Keratinocyte (primary cell): ENCODE measurements around the gene EIF1AY. TPM values are rescaled to one million over a fixed set of nuclear protein-coding genes. Genes with fewer than 3 reads are reported as not detected.

Experiments used
- DNase-seq: peaks from one replicate; pipeline ENCODE4 v3.0.0-alpha.2; 2011; ENCODE audit warnings: low read depth, missing footprints, low spot score
- FAIRE-seq: peaks from 2 replicates; lab custom pipeline; 2011; peaks lifted over from hg19 to GRCh38; lab: Jason Lieb, UNC
- H2AFZ ChIP-seq: 2 replicates; pipeline ENCODE4 v1.6.0; 2012; ENCODE audit warnings: low read length, control low read depth, inconsistent platforms; ENCODE audit not compliant: control insufficient read depth
- H3K27ac ChIP-seq: 2 replicates; pipeline ENCODE4 v1.5.1; 2011; ENCODE audit warnings: low read length; ENCODE audit not compliant: control insufficient read depth, insufficient read depth
- H3K27me3 ChIP-seq: 3 replicates; pipeline ENCODE4 v1.6.0; 2011; ENCODE audit warnings: low read length; ENCODE audit not compliant: control insufficient read depth, insufficient read depth; ENCODE audit errors: extremely low read depth
- H3K36me3 ChIP-seq, 2 experiments: 2 replicates in 1 of 2; 3 replicates in 1 of 2; pipeline ENCODE4 v1.5.1; 2011; ENCODE audit warnings: low read length in 2 of 2, mild to moderate bottlenecking in 1 of 2; ENCODE audit not compliant: control insufficient read depth in 2 of 2, insufficient read depth in 2 of 2; ENCODE audit errors: extremely low read depth in 1 of 2
- H3K4me1 ChIP-seq: 3 replicates; pipeline ENCODE4 v1.5.1; 2011; ENCODE audit warnings: low read length; ENCODE audit not compliant: control insufficient read depth, insufficient read depth; ENCODE audit errors: extremely low read depth
- H3K4me2 ChIP-seq: 3 replicates; pipeline ENCODE4 v1.6.0; 2011; ENCODE audit warnings: low read depth, low read length; ENCODE audit not compliant: control insufficient read depth, insufficient read depth; ENCODE audit errors: extremely low read depth
- H3K4me3 ChIP-seq, 3 experiments: fragments of 200-600 bp in 1 of 3; sonication (generic) in 1 of 3; 2 replicates in 2 of 3; 3 replicates in 1 of 3; pipeline ENCODE4 v1.5.1; 2011 to 2016; ENCODE audit warnings: low read length in 3 of 3, mild to moderate bottlenecking in 3 of 3, control low read depth in 2 of 3, inconsistent platforms in 1 of 3, low read depth in 1 of 3, mixed read lengths in 1 of 3, mixed run types in 1 of 3, moderate library complexity in 1 of 3; ENCODE audit not compliant: control insufficient read depth in 2 of 3, insufficient read depth in 2 of 3; ENCODE audit errors: extremely low read depth in 1 of 3
- H3K79me2 ChIP-seq: 2 replicates; pipeline ENCODE4 v1.6.0; 2012; ENCODE audit warnings: low read length; ENCODE audit not compliant: control insufficient read depth, insufficient read depth
- H3K9ac ChIP-seq: 3 replicates; pipeline ENCODE4 v1.6.0; 2011; ENCODE audit warnings: low read length; ENCODE audit not compliant: control insufficient read depth, insufficient read depth; ENCODE audit errors: extremely low read depth
- H3K9me1 ChIP-seq: 3 replicates; pipeline ENCODE4 v1.6.0; 2011; ENCODE audit warnings: low read length; ENCODE audit not compliant: control insufficient read depth, insufficient read depth; ENCODE audit errors: extremely low read depth
- H3K9me3 ChIP-seq: 2 replicates; pipeline ENCODE4 v1.5.1; 2012; ENCODE audit warnings: low read depth, low read length; ENCODE audit not compliant: control insufficient read depth
- H4K20me1 ChIP-seq: 3 replicates; pipeline ENCODE4 v1.6.0; 2011; ENCODE audit warnings: low read length; ENCODE audit not compliant: control insufficient read depth, insufficient read depth; ENCODE audit errors: extremely low read depth
- EZH2 ChIP-seq: IDR thresholded peaks from one replicate; pipeline ENCODE4 v1.6.1; 2012; ENCODE audit warnings: inconsistent platforms, mild to moderate bottlenecking, low read length, moderate library complexity
- dilution Hi-C: fragments of 300-500 bp; cut with MboI; formaldehyde crosslinking; loops from one replicate; pipeline ENCODE4 v1.7.0; 2020; ENCODE audit warnings: low sequenced_read_pairs; ENCODE audit not compliant: extremely low pct_ligation_motif_present
- polyA plus RNA-seq, 5 experiments: library from polyadenylated mRNA; depleted of rRNA in 3 of 5; stranded (reverse) in 3 of 5; stranded (forward) in 1 of 5; unstranded in 1 of 5; fragments of >200 nt; gene quantifications; 1 replicate in 1 of 5; 2 replicates in 3 of 5; 3 replicates in 1 of 5; pipeline versions ENCODE4 v1.2.1 to v1.2.3, GENCODE V29; 2011 to 2012; ENCODE audit warnings: missing spikeins in 2 of 5, low read depth in 1 of 5, low replicate concordance in 1 of 5
- TF ChIP-seq, protein P1 (sequence below), 3 experiments: IDR thresholded peaks in 1 of 3; conservative IDR thresholded peaks in 1 of 3; optimal IDR thresholded peaks in 1 of 3; 2 replicates in 2 of 3; 3 replicates in 1 of 3; pipeline versions ENCODE3 to v1.5.1; 2011; ENCODE audit warnings: low read length in 3 of 3, mild to moderate bottlenecking in 3 of 3, moderate library complexity in 2 of 3, control low read depth in 1 of 3, inconsistent platforms in 1 of 3; ENCODE audit not compliant: insufficient read depth in 2 of 3; ENCODE audit errors: extremely low read depth in 1 of 3

The EIF1AY gene
- polyA plus RNA-seq, 1 donor (not counting 4 experiments of a cell fraction or from before 2014, with no cell fraction given): not detected

- no peak overlapping the region for H3K9ac ChIP-seq
- no peaks in the 10 kb centered on the region for H3K36me3 ChIP-seq
- H3K79me2 ChIP-seq: no peaks in the 10 kb centered on the region
- TF ChIP-seq, protein P1, sequence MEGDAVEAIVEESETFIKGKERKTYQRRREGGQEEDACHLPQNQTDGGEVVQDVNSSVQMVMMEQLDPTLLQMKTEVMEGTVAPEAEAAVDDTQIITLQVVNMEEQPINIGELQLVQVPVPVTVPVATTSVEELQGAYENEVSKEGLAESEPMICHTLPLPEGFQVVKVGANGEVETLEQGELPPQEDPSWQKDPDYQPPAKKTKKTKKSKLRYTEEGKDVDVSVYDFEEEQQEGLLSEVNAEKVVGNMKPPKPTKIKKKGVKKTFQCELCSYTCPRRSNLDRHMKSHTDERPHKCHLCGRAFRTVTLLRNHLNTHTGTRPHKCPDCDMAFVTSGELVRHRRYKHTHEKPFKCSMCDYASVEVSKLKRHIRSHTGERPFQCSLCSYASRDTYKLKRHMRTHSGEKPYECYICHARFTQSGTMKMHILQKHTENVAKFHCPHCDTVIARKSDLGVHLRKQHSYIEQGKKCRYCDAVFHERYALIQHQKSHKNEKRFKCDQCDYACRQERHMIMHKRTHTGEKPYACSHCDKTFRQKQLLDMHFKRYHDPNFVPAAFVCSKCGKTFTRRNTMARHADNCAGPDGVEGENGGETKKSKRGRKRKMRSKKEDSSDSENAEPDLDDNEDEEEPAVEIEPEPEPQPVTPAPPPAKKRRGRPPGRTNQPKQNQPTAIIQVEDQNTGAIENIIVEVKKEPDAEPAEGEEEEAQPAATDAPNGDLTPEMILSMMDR (optimal IDR thresholded peaks at IDR 0.05 in 1 of 3, IDR thresholded peaks at IDR 0.05 in 1 of 3, conservative IDR thresholded peaks at IDR 0.05 in 1 of 3; ENCODE audit: extremely low read depth in 1 of 3, insufficient read depth in 2 of 3, low read length in 3 of 3): no peak
- no peak for TF ChIP-seq EZH2
- DNase-seq: no peak
- no peaks in the 10 kb centered on the region for H4K20me1 ChIP-seq
- no peak overlapping the region for H3K4me2 ChIP-seq
- H2AFZ ChIP-seq: no peak overlapping the region
- H3K27me3 ChIP-seq: no peaks in the 10 kb centered on the region
- dilution Hi-C loops: no loop called here
- no peaks in the 10 kb centered on the region for H3K4me1 ChIP-seq
- H3K27ac ChIP-seq: no peak overlapping the region
- no peak for FAIRE-seq
- no peaks in the 10 kb centered on the region for H3K9me1 ChIP-seq
- H3K4me3 ChIP-seq: no peak overlapping the region
- H3K9me3 ChIP-seq: no peaks in the 10 kb centered on the region
These were observed 37.4 kb upstream of the EIF1AY start for GRCh38 chrY:20538186-20538585.

DNA sequence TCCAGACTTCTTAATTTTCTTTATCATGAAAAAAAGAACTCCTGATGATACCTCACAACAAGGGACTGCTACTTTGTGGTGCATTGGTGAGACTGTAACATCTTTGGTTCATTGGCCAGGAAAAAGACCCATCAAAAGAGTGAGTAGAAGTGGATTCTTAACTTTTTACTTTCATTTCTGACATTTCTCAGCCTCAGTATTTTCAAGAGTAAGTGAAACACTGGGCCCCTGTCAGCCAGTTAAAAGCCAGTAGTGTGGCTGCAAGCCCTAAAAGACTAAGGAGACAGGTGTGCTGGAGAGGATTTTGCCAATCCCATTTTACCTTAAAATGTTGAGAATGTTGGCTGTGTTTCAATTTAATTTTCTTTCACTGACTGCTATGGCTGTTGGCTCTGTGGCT is 36.6 kb upstream of the EIF1AY start:
- H3K79me2 ChIP-seq: no peaks in the 10 kb centered on the region
- H3K27me3 ChIP-seq: no peaks in the 10 kb centered on the region
- no peak for DNase-seq
- no peaks in the 10 kb centered on the region for H3K9me1 ChIP-seq
- no peaks in the 10 kb centered on the region for H3K36me3 ChIP-seq
- H3K9ac ChIP-seq: no peak overlapping the region
- no peaks in the 10 kb centered on the region for H3K9me3 ChIP-seq
- no peaks in the 10 kb centered on the region for H4K20me1 ChIP-seq
- FAIRE-seq: no peak
- no peaks in the 10 kb centered on the region for H3K4me1 ChIP-seq
- no peak overlapping the region for H3K4me2 ChIP-seq
- H3K27ac ChIP-seq: no peak overlapping the region
- TF ChIP-seq, protein P1 (optimal IDR thresholded peaks at IDR 0.05 in 1 of 3, IDR thresholded peaks at IDR 0.05 in 1 of 3, conservative IDR thresholded peaks at IDR 0.05 in 1 of 3; ENCODE audit: extremely low read depth in 1 of 3, insufficient read depth in 2 of 3, low read length in 3 of 3): no peak
- no peak for TF ChIP-seq EZH2
- dilution Hi-C loops: no loop called here
- no peak overlapping the region for H2AFZ ChIP-seq
- no peak overlapping the region for H3K4me3 ChIP-seq
